Measurements from ENCODE around the gene EIF4G1. TPM values are rescaled to one million over a fixed set of nuclear protein-coding genes. Genes with fewer than 3 reads are reported as not detected.

EIF4G1 gene
- total RNA-seq, 2 donors from 2014 or later: 263 to 524 TPM

DNA sequence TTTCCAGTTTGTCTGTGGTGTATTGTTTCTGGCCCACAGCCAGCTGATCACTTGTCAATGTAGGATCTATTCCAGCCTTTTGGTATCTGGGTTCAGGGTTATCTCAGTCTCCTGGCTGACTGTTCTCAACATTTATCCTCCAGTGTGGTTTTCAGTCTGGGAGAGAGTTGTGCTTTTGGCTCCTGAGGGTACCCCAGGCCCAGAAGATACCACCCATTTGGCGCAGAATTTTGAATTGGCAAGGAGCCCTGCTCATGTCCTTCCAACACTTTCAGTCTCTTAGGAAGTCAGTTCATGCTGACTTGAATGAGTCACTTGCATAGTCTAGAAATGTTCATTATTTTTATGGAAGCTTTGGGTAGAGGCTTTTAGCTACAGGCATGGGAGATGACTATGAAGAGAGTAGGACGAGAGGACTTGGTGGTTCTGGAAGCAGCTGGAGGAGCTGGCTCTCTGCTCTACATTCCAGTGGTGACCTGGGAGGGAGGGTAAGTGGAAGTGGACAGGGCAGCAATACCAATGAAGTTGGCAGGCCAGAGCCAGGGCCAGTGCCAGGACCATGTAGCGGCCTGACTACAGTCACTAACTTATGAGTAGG is 54.3 kb downstream of the EIF4G1 start:
- no peak for DNase-seq
- Histone ChIP-seq H3K9ac (ENCODE audit: low read depth in 2 of 2, low read length in 2 of 2) (no peak overlapping the region), H3K4me3 (no peak overlapping the region), H3K27ac (no peak overlapping the region), H3K27me3 (no peaks in the 10 kb centered on the region), H3K36me3 (peaks cover 6% of the 10 kb centered on the region), H3K9me3 (no peaks in the 10 kb centered on the region), H3K4me1 (peaks cover 6% of the 10 kb centered on the region)
- intact Hi-C loops (cut with DNase I): no loop called here
- TF ChIP-seq, protein P1, sequence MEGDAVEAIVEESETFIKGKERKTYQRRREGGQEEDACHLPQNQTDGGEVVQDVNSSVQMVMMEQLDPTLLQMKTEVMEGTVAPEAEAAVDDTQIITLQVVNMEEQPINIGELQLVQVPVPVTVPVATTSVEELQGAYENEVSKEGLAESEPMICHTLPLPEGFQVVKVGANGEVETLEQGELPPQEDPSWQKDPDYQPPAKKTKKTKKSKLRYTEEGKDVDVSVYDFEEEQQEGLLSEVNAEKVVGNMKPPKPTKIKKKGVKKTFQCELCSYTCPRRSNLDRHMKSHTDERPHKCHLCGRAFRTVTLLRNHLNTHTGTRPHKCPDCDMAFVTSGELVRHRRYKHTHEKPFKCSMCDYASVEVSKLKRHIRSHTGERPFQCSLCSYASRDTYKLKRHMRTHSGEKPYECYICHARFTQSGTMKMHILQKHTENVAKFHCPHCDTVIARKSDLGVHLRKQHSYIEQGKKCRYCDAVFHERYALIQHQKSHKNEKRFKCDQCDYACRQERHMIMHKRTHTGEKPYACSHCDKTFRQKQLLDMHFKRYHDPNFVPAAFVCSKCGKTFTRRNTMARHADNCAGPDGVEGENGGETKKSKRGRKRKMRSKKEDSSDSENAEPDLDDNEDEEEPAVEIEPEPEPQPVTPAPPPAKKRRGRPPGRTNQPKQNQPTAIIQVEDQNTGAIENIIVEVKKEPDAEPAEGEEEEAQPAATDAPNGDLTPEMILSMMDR (IDR thresholded peaks at IDR 0.05): no peak

DNA sequence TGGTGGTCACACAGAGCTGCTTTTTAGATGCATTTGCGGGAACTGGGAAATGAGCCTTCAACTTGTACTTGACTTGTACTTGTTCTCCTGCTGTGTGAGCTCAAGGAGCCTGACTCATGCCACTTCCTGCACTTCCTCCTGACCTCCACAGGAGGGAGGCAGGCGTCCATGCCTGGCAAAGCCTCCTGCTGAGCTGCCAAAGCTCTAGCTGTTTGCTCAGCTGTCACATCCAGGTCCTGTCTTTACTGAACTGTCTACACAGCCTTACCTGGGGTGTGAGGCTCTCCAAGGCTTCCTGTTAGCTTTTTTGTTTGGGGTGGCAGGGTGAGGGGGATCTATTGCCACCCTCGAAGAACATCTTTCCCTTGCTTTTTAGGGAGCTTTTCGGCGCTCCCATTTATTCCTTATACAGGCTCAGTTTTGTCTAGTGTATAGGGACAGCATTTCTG is 57.2 kb downstream of the EIF4G1 start:
- H3K4me3 ChIP-seq: no peak overlapping the region
- intact Hi-C loops (cut with DNase I): loop anchor here (2.0 to 10.0 kb wide), 3 partner anchors 93 to 171 kb away; no protein-coding TSS in a partner anchor
- H3K9ac ChIP-seq (ENCODE audit: low read depth in 2 of 2, low read length in 2 of 2): no peak overlapping the region
- no peaks in the 10 kb centered on the region for H3K27me3 ChIP-seq
- no peaks in the 10 kb centered on the region for H3K9me3 ChIP-seq
- H3K4me1 ChIP-seq: no peaks in the 10 kb centered on the region
- TF ChIP-seq, protein P1 (IDR thresholded peaks at IDR 0.05): peak; percentile 91
- peaks cover 6% of the 10 kb centered on the region for H3K36me3 ChIP-seq
- peak; percentile 76 for DNase-seq
- H3K27ac ChIP-seq: no peak overlapping the region

DNA sequence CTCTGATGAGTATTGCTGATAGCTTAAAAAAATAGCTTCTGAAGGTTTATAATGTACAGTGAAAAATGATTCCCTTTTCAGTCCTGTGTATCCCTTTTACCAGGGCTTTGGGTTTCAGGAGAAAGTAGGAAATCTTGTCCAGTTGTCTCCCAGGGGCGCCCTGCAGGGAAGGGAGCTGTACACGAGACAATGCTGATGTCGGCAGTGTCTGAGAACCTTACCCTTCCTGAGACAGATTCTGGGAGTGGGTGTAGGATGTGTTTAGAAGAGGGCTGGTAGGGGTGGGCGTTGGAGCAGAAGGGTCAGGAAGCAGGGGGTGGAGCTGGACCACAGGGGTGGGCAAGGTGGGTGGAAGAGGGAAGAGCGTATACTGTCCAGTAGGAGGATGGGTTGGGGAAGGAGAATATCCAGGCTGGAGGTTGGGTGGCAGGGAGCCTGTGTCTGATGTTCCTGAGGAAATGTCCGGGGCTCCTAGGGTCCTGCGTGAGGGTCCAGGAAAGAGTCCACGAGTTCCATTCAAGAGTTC is 58.0 kb downstream of the EIF4G1 start:
- Histone ChIP-seq H3K9ac (ENCODE audit: low read depth in 2 of 2, low read length in 2 of 2) (no peak overlapping the region), H3K36me3 (peaks cover 6% of the 10 kb centered on the region), H3K27ac (no peak overlapping the region), H3K9me3 (no peaks in the 10 kb centered on the region), H3K4me1 (no peaks in the 10 kb centered on the region), H3K27me3 (no peaks in the 10 kb centered on the region), H3K4me3 (no peak overlapping the region)
- TF ChIP-seq, protein P1 (IDR thresholded peaks at IDR 0.05): no peak
- no peak for DNase-seq
- intact Hi-C loops (cut with DNase I): loop anchor here (2.0 to 10.0 kb wide), 2 partner anchors 92 to 170 kb away; no protein-coding TSS in a partner anchor

DNA sequence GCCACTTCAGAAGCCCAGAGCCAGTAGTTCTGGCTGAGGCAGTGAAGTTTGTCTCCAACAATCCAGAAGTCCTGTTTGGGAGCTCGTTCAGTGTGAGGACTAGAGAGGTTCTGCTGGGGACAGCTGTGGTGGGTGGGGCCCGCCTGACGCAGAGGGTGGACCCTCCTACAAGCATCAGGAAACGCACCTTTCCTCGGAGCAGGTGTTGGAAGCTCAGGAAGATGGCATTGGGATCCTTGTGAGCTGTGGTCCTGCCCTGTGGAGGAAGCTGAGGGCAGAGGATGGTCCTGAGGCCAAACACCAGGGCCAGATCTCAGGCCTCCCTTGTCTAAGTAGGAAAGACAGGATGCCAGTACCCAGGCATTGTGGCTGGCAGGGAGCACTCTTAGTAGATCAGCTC is 58.5 kb downstream of the EIF4G1 start:
- TF ChIP-seq, protein P1 (IDR thresholded peaks at IDR 0.05): no peak
- no peaks in the 10 kb centered on the region for H3K27me3 ChIP-seq
- H3K4me3 ChIP-seq: no peak overlapping the region
- H3K4me1 ChIP-seq: no peaks in the 10 kb centered on the region
- no peaks in the 10 kb centered on the region for H3K9me3 ChIP-seq
- intact Hi-C loops (cut with DNase I): loop anchor here (2.0 to 10.0 kb wide), 2 partner anchors 92 to 170 kb away; no protein-coding TSS in a partner anchor
- no peak for DNase-seq
- H3K9ac ChIP-seq (ENCODE audit: low read depth in 2 of 2, low read length in 2 of 2): no peak overlapping the region
- peaks cover 4% of the 10 kb centered on the region for H3K36me3 ChIP-seq
- H3K27ac ChIP-seq: no peak overlapping the region

DNA sequence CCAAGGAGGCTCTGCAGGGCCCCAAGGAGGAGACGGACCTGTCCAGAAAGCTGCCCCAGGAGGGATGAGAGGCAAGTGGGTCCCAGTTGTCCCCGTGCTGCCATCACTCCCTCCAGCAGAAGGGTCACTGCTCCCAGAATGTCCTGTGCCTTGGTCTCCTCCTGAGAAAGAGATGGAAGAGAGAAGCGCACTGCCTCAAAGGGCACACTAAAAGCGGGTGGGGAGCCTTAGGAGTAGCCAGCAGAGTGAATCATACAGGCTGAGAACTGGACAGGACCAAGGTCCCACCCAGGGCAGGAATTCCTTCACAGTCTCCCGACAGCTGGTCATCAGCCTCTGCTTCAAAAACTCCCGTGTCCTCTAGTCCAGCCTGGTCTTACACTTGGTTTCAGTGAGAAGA is 59.0 kb downstream of the EIF4G1 start:
- no peak for DNase-seq
- Histone ChIP-seq H3K9me3 (no peaks in the 10 kb centered on the region), H3K27ac (no peak overlapping the region), H3K4me1 (no peaks in the 10 kb centered on the region), H3K9ac (ENCODE audit: low read depth in 2 of 2, low read length in 2 of 2) (peak overlapping the region in 1 of 2 donors; percentile 3), H3K27me3 (no peaks in the 10 kb centered on the region), H3K4me3 (no peak overlapping the region), H3K36me3 (no peaks in the 10 kb centered on the region)
- TF ChIP-seq, protein P1 (IDR thresholded peaks at IDR 0.05): no peak
- intact Hi-C loops (cut with DNase I): loop anchor here (2.0 to 10.0 kb wide), 2 partner anchors 91 to 169 kb away; no protein-coding TSS in a partner anchor
